Measurements from ENCODE around the gene YBX2.

DNA sequence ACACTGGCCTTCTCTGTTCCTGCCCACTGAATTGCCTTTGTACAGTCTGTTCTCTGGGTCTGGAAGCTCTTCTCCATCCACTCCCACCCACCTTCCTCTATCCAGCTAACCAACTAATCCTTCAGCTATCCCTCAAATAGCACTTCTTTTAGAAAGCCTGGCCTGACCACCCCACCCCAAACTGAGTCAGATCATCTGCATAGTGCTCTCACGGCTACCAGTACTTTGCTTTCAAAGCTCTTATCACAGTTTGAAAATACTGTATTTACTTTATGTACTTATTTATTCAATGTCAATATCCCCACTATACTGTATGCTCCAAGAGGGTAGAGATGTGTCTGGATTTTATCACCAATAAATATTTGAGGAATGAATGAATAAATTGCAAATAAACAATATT, 27.7 kb downstream of the YBX2 start:
- TF ChIP-seq, protein P1, sequence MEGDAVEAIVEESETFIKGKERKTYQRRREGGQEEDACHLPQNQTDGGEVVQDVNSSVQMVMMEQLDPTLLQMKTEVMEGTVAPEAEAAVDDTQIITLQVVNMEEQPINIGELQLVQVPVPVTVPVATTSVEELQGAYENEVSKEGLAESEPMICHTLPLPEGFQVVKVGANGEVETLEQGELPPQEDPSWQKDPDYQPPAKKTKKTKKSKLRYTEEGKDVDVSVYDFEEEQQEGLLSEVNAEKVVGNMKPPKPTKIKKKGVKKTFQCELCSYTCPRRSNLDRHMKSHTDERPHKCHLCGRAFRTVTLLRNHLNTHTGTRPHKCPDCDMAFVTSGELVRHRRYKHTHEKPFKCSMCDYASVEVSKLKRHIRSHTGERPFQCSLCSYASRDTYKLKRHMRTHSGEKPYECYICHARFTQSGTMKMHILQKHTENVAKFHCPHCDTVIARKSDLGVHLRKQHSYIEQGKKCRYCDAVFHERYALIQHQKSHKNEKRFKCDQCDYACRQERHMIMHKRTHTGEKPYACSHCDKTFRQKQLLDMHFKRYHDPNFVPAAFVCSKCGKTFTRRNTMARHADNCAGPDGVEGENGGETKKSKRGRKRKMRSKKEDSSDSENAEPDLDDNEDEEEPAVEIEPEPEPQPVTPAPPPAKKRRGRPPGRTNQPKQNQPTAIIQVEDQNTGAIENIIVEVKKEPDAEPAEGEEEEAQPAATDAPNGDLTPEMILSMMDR (IDR thresholded peaks at IDR 0.05) = no peak
- no peak for TF ChIP-seq POLR2A (IDR thresholded peaks at IDR 0.05)

Data from adrenal gland (tissue), 5 donors.